HG03457 (cell line): ENCODE measurements around the gene ACER3.
"Not testable (repeated sequence)": the region's sequence is repeated elsewhere in the genome, so short reads cannot be mapped to it uniquely, and the experiment has no call there.

Source experiments
- ATAC-seq: cut with Tn5 transposase; IDR thresholded peaks from one replicate; pipeline ENCODE4 v1.9.1; 2021; ENCODE audit warnings: moderate number of reproducible peaks; ENCODE audit not compliant: unreplicated experiment

The ACER3 gene

DNA sequence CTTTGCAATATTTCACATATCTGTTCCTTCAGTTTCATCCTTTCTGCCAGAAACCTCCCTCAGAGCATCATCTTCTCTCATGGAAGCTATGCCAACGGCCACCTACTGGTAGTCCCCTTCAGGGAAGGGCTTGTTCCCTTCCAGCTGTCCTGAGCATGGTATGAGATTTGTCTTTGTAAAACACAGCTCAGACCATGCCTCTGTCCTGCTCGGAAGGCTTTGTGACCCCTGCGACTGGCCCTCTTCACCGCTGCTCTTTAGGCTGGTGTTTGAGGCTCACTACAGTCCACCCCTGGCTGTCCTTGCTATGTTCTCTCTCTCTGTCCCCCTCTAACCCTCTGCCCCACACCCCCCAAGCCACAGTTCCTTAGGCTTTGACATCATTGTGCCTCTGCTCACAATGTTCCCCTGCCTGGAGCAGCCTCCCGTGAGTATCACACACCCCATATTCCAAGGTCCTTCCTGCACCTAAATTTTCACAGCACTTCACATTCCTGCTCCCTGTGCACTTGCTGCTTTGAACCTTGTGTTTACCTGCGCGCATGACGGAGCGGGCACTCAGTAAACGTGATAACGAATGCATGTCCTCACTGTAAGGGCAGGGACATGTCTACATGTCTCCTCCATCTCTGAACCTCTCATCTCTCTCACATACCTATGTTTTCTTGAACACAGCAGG is 24.0 kb upstream of the ACER3 start:
- no peak for ATAC-seq

DNA sequence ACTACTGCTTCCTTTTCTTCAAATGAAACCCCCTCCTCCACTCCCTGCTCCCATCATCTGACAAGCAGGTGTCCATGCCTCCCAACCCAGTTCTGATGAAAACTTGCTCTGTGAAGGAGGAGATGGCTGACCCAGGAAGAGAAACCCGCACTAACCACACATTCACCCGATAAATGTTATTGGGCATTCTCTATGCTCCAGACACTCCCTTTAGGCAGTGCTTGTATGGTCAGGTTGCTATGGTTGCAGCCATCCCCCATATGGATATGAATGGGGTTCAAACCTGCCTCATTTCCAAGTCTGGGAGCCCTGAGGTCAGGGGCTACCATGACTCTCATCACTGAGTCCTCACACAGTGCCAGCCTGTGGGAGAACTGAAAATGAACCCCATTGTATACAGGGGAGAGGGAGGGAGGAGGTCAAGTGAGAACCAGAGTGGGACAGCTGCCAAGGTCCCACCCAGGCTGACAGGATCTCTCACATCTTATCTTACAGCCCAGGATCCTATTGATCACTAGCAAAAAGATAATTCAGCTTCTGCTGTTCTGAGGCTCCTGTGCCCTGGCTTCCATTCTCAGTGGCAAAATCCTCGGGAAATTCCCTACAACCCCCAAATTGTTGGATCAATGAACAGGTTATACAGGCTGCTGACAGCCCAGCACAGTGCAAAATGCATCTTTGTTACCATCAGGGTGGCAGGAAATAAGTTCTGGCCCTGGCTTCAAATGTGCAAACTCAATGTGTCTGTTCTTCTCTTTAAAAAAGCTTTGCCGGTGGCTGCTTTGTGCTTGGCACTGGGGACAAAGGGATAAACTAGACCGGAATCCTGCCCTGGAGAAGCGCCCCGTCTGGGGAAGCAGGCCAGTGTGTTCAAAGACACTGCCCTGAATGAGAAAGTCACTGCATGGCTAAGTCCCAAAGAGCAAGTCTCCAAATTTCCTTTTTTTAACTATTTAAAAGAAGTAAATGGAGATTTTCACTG is 22.7 kb upstream of the ACER3 start:
- no peak for ATAC-seq

DNA sequence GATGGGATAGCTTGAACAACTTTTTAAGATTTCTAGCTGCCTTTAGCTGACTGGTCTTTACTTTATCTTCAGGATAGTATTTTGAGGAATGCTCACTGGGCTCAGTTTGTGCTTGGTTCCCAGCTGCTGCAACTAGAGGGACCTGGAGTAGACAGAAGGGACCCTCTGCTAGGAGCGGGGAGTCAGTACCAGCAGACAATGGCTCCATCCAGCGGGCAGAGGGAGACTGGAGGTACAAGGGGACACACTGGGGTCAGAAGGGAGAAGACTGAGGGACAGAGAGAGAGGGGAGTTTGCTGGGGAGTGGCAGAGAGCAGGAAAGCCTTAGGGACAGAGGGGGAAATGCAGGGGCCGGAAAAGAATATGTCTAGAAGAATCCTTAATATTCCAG is 22.0 kb upstream of the ACER3 start:
- ATAC-seq = no peak

DNA sequence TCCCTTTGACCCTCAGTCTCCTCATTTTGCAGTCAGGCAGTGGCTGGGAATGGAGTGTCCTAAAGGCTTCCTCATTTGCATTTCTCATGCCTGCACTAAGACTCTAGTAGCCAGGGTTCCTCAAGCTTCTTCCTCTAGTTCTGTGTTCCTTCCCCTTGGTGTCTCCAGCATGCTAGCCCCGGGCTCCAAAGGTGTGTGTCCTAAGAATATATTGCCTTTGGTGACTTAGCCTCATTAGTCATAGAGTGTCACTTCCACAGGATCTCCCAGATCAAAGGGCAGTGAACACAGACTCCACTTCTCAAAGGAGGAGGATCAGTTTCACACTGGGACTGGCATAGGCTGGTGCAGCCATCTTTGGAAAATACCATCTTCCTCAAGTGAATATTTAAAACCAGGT is 21.4 kb upstream of the ACER3 start:
- ATAC-seq = no peak

DNA sequence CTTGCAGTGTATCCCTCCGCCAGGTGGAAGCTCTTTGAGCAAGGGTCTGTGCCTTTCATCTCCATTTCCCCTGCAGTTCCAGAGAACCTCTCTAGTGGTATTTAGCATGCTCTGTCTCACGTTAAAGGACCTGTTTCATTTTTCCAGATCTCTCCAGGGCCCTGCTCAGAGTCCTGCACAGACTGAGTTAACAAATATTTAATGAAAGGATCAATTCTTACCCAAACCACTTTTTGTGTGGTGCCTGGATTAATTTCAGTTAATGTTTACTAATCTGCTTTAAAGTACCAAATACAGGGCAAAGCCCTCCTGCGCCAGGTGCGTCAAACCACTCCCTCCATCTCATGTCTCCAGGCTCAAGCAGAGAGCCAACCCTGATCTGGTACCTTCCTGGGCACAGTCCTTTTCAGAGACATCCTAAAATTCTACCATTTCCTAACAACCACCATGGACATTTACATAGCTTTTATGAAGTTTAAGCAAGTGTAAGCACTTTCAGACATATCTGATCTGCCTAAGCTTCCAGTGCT is 18.7 kb upstream of the ACER3 start:
- no peak for ATAC-seq

DNA sequence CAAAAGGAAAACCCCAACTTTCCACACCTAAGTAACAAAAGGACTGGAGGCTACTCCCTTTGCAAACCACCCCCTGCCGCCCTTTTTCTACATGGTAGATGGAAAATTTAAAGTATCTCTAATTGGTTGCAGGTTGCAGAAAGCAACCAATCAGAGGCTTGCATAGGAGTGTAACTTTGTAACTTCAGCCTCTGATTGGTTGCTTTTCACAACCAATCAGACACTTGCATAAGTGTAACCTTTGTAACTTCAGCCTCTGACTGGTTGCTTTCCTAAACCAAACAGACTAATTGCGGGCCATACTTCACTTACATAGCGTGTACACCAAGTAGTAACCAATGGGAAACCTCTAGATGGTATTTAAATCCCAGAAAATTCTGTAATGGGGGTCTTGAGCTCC is 16.8 kb upstream of the ACER3 start:
- ATAC-seq = no peak

DNA sequence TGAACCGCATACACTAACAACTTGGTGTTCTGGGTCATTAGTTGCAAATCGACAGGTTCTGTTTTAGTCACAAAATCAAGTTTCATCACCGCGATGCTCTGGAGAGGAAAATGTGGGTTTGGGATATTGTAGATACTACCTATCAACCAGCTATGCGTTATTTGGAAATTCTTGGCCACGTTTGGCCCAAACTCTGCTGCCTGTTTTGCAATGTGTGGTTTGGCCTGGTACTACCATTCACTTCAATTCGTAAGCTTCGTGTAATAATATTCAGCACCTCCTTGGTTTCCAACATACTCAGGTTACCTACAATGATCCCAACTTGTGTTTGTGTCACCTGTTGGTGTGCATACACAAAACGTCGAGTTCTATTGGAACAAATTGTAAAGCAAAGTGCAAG is 16.2 kb upstream of the ACER3 start:
- ATAC-seq = no peak

DNA sequence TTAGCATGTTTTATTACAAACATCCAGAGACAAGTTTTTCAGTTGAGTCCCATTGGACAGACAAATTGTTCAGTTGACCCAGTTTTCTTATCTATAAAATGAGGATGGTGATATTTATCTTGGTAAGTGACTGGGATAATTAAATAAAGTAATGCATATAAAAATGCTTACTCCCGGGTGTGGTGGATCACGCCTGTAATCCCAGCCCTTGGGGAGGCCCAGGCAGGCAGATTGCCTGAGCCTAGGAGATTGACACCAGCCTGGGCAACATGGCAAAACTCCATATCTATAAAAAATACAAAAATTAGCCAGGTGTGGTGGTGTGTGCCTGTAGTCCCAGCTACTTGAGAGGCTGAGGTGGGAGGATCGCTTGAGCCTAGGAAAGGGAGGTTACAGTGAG is 15.6 kb upstream of the ACER3 start:
- ATAC-seq = no peak

DNA sequence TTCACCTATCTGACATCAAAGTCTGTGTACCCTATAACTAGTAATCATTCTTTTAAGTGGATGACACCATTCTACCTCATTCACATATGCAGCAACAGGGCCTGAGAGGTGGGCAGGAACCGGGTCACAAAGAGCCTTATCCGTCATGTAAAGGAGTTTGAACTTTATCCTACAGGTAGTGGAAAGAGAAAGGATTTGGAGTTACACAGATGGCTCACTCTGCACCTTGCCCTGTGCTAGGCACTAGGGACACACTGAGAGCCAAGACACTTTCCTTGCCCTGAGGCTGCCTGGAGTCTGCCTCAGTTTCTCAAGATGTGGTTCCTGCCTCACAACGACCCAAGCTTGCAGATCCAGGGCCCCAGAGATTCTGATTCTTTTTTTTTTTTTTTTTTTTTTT is 14.3 kb upstream of the ACER3 start:
- no peak for ATAC-seq

DNA sequence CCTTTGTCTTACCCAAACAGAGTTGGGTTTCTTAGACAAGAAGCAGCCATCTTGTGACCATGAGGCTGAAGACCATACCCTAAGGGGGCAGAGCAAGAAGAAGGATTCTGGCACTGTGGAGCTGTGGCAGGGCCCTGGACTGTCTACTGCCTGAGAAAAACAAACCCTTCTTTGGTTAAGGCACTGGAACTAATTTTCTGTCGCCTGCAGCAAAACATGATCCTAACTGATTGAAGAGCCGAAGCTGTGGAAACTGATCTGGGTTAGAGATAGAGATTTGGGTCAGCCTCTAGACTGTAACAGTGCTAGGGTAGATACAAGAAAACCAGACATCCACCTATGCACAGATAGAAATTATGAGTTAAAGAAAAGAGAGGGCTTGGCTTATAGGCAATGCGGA is 11.3 kb upstream of the ACER3 start:
- ATAC-seq = no peak

DNA sequence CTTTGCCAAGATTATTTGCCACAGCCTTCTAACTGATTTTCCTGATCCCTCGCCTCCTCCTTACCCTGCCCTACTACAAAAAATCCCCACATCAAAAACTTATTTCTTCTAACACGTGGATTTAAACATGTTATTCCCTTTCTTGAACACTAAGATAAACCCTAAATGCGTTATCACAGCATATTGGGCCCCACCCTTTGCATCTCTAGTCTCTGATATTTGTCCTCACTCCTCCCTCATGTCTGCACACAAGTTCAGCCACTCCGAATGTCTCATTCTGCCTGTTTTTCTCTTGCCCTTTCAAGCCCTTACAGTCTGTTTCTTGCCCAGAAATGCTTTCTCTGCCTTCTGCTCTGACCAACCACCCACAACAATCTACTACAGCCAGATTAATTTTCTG is 10.6 kb upstream of the ACER3 start:
- no peak for ATAC-seq

DNA sequence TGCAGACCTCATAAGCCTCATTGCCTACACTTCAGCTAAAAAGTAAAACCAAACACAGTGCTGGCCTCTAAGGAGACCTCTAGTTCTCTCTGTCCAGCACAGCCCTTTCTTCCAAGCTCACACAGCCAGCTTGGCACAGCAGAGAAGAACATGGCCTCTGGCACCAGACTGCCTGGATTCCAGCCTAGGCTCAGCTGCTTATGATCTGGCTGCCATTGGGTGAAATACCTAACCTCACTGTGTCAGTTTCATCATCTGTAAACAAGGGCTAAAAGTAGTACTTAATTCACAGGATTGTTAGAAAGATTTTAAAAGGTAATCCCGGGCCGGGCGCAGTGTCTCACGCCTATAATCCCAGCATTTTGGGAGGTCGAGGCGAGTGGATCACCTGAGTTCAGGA is 9.9 kb upstream of the ACER3 start:
- no peak for ATAC-seq

DNA sequence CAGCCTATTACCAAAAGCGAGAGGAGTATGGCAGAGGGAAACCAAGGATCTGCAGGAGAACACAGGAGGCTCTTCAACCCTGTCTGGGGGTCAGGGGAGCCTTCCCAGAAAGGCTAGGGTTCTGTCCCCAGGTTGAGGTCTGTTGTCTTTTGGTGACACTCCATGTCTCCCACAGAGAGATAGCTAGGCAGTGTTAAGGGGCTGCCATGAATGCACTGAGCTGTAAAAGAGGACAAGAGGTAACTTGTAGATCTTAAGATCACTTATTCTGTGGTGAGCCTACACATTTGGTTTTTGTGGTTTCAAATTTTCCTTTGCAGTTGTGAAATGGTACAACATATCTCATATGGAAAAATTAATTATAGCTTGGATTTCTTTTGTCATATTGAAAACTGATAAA is 6.0 kb upstream of the ACER3 start:
- no peak for ATAC-seq

DNA sequence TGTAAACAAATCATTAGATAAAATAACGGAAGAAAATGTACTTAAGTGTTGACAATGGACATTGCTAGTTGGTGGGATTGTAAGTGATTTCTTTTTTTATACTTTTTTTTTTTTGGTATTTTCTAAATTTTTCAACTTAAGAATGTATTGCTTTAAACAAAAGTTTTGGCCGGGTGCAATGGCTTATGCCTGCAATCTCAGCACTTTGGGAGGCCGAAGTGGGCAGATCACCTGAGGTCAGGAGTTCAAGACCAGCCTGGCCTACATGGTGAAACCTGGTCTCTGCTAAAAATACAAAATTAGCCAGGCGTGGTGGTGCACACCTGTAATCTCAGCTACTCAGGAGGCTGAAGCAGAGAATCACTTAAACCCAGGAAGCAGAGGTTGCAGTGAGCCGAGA is 5.0 kb upstream of the ACER3 start:
- not testable (repeated sequence) for ATAC-seq

DNA sequence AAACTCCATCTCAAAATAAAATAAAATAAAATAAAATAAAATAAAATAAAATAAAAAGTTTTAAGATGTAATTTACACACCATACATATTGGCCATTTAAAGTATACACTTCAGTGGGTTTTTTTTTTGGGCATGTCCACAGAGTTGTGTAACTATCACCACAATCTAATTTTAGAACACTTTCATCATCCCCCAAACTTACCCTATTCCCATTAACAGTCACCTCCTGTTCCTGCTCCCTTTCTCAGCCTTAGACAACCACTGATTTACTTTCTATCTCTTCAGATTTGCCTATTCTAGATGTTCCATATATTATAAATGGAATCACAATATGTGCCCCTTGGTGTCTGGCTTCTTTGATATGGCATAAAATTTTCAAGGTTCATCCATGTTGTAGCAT is 4.6 kb upstream of the ACER3 start:
- ATAC-seq = no peak

DNA sequence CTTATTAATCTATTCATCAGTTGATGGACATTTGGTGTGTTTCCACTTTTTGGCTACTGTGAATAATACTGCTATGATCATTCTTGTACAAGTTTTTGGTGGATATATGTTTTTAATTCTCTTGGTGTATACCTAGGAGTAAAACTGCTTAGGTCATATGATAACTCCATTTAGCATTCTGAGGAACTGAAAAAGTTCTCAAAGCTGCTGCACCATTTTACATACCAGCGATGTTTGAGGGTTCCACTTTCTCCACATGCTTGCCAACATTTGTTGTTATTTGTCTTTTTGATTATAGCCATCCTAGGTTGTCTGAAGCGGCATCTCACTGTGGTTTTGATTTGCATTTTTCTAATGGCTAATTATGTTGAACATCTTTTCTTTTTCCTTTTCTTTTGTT is 4.1 kb upstream of the ACER3 start:
- no peak for ATAC-seq

DNA sequence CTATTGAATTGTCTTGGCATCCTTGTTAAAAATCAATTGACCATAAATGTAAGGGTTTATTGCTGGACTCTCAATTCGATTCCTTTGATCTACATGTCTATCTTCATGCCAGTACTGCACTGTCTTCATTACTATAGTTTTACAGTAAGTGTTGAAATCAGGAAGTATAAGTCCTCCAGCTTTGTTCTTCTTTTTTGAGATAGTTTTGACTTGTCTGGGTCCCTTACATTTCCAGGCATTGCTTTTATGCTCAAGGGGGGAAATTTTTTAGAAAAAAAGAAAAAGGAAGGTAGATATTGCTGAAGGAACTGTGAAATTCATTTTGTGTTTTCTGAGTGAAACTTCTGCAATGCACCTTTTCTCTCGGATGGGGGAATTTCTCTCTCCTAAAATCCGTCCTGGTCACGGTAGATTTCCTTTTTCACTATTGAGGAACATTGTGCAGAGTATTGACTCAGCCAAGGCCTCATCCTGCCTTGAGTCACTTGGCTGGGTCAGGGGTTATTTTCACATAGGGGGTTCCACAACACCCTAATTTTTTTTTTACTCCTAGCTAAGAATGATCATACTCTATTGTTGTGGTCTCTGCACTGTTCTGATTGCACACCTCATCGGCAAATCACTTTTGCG is 2.8 kb upstream of the ACER3 start:
- ATAC-seq = no peak

DNA sequence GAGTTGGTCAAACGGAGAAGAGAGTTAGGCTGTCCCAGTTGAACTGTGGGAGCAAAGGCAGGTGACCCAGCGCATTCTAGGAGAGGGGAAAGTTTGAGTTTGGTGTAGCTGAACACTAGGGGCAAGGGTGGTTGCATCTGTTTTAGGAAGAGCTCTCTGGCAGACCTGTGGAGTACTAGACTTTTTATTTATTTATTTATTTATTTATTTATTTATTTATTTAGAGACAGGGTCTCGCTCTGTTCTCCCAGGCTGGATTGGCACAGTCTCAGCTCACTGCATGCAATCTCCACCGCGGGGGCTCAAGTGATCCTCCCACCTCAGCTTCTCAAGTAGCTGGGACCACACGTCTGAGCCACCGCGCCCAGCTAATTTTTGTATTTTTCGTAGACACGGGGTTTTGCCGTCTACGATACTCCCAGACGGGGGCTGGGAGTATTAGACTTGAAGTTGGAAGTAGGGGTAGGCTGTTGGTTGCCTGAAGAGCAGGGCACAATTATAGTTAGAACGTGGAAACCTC is 950 bp upstream of the ACER3 start:
- no peak for ATAC-seq

DNA sequence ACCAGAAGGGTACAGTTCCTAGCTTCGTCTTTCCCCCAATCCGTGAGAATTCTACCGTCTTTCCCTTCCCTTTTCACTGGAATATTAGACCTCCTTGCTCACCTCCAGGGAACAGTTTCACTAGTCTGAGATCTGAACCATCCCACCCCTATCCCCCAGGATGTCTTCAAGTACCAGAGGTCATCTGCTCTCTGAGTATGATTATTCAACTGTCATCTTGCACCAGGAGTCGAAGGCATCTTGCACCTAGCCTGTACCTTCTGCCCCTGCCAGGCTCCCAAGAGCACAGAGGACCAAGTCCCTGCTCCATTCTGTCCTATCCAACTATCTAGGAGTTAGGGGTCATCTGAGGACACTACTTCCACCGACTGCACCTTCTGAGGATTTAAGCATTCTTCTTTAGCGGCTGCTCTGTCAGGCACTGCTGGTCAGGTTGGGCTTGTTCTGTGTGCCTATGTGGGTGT is 804 bp downstream of the ACER3 start:
- ATAC-seq = no peak

DNA sequence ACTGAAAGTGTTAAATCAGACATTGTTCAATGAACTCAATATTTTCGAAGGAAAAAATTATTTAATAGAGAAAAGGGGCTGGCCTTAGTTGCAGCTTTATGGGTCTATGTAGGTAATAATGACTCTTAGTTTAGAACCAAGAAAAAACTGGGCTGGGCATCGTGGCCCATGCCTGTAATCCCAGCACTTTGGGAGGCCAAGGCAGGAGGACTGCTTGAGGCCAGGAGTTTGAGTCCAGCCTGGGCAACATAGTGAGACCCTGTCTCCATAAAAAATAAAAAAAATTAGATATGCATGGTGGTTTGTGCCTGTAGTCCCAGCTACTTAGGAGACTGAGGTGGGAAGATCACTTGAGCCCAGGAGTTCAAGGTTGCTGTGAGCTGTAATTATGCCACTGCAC is 2.1 kb downstream of the ACER3 start:
- ATAC-seq = not testable (repeated sequence)

DNA sequence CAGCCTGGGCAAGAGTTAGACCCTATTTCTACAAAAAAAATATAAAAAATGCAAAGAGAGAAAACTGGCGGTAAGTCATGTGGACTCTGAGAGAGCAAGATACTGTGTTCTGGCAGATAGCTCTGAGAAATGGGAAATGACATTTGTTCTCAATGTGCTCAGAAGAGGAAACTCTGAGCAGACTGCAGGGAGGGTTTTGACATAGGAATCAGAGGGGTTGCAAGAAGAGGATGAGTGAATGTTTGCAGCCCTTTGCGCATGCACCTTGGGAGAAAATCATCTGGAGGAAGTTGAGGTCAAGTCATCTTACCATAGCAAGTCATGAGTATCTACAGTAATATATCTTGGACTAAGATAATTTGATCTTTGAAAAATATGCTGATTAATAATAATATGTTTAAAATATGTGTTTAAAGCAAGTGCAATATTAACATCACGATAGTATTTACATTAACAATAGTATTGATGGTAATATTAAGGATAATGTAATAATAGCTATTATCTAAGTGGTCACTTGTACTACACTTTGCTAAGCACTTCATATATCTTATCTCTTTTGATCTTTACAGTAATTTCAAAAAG is 2.6 kb downstream of the ACER3 start:
- ATAC-seq = no peak
